NB4 (cell line): ENCODE measurements around the gene SYTL3.

Source experiments
- CTCF ChIP-seq: IDR thresholded peaks from one replicate; pipeline ENCODE4 v1.5.1; 2012; ENCODE audit warnings: low read depth, low read length
- MYC ChIP-seq: IDR thresholded peaks from 2 replicates; pipeline ENCODE4 v1.6.1; 2011; ENCODE audit warnings: low read depth, low read length
- POLR2A ChIP-seq: IDR thresholded peaks from 2 replicates; pipeline ENCODE4 v1.6.1; 2011; ENCODE audit warnings: mild to moderate bottlenecking; ENCODE audit not compliant: insufficient read length; ENCODE audit errors: extremely low read depth

GRCh38 chr6:158744986-158745430, 95.2 kb downstream of the SYTL3 start:
- TF ChIP-seq POLR2A = no peak
- no peak for TF ChIP-seq CTCF
- TF ChIP-seq MYC = no peak
